Hematopoietic multipotent progenitor cell (in vitro differentiated cells): ENCODE results near the gene VGLL4. TPM values are rescaled to one million over a fixed set of nuclear protein-coding genes. Genes with fewer than 3 reads are reported as not detected.
"Not testable (repeated sequence)": the region's sequence is repeated elsewhere in the genome, so short reads cannot be mapped to it uniquely, and the experiment has no call there.

ENCODE experiments used
- DNase-seq, 3 donors: peaks; one replicate each; pipeline ENCODE4 v3.0.0-alpha.2; 2011 to 2015; ENCODE audit warnings: low read depth in 2 of 3, low spot score in 2 of 3
- total RNA-seq: library from RNA; depleted of rRNA; stranded (reverse); fragments of >200 nt; gene quantifications from one replicate; pipeline ENCODE4 v1.2.3, GENCODE V29; 2012

Gene VGLL4
- total RNA-seq, 1 donor, result 63.3 TPM

DNA sequence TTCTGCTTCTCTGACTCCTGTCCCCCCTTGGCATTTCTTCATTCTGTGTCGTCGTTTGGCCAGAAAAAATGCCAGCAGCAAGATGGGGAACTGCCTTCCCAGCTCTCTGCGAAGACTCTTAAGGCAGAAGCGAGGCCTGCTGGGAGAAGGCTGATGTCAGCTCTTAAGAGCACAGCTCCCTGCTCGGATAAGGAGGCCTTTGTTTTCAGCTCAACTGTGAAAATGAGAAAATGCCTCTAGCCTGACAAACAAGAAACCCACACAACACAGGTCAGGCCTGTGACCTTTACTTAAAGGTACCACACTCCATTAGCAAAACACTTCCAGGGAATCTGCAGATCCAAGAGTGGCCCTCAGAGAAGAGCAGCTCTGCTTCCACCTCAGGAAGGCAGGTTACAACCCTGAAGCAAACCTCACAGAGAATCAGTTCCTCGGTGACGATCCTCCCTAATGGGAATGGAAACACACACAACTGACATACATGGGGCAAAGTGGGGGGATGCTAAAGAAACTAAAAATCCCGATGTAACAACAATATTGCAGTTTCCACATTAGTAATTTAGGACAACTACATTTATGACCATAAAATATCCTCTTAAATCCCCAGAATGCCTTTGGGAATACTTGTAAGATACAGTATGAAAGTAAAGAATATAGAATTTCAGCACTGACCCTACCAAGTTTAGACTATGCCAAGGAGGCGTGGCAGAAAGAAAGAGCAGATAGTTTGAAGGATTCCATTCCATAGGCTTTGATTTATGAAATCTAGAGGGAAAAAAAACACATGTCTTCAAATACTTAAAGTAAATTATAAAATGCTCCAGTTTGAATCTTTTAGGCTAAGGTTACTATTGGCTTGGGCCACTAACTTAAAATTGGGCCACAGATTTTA is 52.1 kb downstream of the VGLL4 start:
- no peak for DNase-seq

DNA sequence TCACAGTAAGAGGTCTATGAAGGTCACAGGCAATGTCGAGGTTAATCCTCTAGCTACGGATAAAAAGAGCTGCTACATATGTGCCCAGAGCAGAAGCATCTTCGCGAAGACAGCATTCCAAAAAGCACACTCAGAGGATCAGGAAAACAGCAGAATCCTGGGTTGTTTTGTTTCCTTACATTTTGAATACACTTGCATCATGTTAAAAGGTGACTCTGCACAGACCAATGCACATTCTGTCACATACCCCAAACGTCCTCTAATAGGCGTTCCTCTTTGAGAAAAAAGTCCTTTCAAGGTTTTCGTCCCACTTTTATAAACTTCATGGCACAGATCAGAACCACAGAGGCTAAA is 52.7 kb downstream of the VGLL4 start:
- no peak for DNase-seq

DNA sequence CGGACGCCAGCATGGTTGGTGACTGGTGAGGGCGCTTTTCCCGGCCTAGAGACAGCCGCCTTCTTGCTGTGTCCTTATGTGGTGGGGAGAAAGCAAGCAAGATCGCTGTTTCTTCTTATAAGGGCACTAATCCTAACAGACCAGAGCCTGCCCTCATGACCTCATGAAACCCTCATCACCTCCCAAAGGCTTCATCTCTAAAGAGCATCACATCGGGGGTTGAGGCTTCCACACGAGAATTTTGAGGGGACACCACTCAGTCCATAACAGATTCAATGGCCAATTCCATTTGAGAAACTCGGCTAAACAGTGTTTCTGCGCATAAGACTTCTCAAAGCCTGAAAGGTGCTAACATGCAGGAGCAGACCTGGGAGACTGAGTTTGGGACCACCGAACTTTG is 54.0 kb downstream of the VGLL4 start:
- no peak for DNase-seq

DNA sequence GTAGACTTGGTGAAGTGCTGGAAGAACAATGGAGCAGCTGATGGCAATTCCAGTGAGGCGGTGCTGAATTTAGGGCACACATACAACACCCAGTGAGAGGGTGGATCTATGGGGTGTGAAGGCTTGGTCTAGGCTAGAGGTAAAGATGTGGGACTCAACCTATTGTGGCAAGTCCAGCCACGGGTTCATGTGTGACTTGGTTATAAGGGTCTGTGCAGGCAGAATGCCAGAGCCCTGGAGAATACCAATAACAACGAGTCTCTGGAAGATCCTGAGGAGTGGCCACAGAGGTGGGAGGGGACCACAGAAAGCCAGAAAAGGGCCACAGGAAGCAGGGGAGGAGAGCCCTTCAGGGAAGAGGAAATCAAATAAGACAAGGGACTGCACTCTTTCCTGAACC is 55.0 kb downstream of the VGLL4 start:
- no peak for DNase-seq

DNA sequence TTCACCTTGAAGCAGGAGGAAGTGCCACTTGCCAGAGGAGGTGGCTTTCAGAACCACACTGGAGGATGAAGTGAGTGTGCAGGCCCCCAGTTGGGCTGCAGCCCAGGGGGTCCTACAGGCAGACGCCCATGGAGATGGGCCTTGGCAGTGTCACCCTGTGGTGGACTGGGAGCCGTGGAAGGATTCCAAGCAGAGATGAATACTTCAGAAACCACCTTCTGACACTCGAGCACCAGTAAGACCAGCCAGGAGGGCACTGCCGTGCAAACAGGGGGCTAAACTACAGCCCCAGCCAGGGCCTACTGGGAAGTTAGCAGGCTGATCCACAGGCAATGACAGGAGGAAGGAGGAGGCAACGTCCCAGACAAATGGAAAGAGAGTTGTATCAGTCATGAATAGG is 55.4 kb downstream of the VGLL4 start:
- DNase-seq, result no peak

GRCh38 chr3:11587766-11588165 is 55.9 kb downstream of the VGLL4 start:
- no peak for DNase-seq

DNA sequence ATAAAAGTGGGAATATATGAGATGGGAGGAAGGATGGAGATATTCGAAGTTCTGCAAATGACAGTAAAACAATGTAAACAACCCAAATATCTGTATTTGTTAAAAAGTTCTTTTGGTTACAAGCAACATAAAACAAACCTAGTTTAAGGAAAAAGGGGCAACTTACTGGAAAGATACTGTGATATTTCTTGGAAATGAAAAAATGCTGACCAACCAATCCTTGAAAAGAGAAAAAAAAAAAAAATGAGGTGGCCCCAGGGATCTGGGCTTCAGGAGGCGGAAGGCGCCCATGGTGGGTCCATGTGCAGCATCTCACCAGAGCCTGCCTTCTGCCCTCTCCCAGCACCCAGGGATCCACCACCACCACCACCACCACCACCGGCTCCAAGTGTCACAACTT is 59.1 kb downstream of the VGLL4 start:
- no peak for DNase-seq

- no peak for DNase-seq
Observed at GRCh38 chr3:11583638-11584046, 60.1 kb downstream of the VGLL4 start.

DNA sequence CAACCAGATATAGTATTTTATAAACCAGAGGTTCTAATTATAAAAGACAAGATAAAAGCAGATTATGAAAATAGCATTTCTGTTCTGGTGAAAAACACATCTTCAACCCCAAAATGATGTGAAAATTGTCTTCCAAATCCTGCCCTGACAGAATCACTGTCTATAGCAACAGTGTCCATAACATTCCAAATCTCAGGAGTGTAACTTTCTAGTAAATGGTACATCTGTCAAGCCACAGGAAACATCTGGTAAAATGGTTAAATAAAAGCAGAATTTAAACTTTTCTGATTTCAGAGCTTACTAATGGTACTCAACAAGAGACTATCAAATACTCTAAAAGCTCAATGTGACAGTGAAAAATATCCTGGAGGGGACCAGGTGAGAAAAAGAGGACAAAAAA is 60.5 kb downstream of the VGLL4 start:
- peak in 1 of 3 donors; percentile 50 for DNase-seq

GRCh38 chr3:11582191-11582968 is 61.3 kb downstream of the VGLL4 start:
- DNase-seq, result peak in 1 of 3 donors; percentile 43

- no peak for DNase-seq
Observed at GRCh38 chr3:11581237-11582190, 62.2 kb downstream of the VGLL4 start.

DNA sequence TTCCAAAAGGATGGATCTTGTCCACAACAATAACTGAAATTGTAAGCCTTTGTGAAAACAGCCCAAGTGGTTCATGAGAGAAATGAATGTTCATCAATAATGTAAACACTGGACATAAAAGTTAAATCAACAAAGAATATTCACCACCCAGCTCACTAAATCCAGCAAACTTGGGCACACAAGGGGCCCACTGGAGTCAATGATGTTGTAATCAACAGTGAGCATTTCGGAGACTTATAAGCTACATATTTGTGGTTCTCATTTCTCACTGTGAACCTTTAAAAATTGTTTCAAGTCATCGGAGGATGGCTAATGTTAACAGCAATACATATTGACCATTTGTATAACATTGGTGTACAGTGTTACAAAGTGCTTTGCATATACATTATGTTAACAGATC is 63.1 kb downstream of the VGLL4 start:
- no peak for DNase-seq

- DNase-seq, result no peak
Observed at GRCh38 chr3:11578169-11578568, 65.5 kb downstream of the VGLL4 start.

GRCh38 chr3:11576453-11576852 is 67.3 kb downstream of the VGLL4 start:
- no peak for DNase-seq

DNA sequence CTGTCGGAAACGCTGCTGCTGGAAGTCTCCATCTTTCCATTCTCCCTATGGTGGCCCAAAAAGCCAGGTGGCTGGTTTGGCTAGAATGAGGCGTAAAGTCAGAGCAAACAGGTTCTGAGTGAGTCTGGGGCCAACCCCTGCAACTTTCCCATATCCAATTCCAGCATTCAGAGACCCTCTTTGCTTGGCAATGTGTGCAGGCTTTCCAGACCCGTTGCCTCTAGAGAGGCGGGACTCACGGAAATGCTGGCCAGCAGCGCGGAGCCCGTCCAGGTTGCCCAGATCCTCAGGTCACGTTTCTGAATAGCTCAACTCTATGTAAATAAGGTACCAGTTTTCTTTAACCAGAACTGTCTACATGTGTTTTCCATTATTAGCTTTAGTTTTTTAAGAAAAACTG is 68.0 kb downstream of the VGLL4 start:
- DNase-seq, result no peak

- DNase-seq, result no peak
Observed at GRCh38 chr3:11574981-11575669, 68.6 kb downstream of the VGLL4 start.

DNA sequence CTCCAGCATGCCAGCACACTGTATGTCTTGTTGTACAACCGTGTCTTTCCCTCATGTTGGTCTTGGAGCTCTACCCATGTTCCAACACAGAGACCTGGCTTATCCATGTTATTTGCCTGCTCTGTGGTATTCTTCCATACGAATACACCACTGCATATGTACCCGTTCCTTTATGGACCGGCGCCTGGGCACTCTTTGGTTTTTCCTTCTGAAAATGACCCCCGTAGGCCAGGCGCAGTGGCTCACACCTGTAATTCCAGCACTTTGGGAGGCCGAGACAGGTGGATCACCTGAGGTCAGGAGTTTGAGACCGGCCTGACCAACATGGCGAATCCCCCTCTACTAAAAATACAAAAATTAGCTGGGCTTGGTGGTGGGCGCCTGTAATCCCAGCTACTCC is 71.1 kb downstream of the VGLL4 start:
- DNase-seq, result not testable (repeated sequence)

DNA sequence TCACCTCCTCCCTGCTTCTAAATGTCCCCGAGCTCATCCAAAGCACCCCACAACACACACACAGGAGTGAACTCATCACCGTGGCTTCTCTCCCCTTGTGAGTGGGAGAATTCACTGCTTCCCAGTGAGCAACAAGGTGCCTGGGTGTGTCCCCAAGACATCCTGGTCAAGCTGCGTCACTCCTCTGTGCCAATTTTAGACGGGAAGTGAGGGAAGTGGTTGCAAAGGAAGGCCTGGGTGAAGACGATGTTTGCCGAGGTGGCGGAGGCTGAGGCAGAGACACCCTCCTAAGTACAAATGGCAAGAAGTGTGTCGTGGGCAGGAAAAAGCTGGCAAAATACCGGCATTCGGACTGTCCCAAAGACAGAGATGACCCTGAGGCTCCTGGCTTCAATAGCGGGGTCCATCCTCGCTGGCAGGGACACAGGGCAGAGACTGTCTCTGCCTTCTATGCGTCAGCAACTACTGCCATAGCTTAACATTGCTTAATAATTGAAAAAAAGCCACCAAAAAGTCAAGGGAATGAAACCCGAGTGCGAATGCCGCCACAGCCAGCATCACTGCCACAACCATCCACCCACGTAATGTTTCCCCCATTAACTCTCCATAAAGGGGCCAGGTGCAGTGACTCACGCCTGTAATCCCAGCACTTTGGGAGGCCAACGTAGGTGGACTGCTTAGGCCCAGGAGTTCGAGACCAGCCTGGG is 72.8 kb downstream of the VGLL4 start:
- DNase-seq, result peak in 2 of 3 donors; percentile 5 to 9

DNA sequence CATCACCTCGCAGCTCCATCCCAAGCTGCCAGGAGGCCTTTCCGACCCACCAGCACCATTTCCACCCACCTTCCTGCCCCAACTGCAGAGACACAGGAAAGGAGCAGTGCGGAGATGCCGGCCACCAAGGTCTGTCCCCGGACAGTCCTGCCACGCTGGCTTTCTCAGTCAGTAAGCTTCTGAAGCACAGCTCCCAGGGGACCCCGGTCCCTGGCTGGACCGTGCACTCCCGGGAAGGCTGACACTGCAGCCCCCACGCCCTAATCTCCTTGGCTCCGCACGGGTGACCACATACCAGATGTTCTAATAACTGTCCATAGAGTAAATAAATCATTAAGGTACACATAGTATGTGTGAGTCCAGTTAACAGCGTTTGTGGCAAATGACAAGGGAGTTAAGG is 73.5 kb downstream of the VGLL4 start:
- DNase-seq, result no peak
